ENCODE results near the gene ATP5PB.

- TF ChIP-seq ZFX (IDR thresholded peaks at IDR 0.05; ENCODE audit: borderline replicate concordance) = no peak
- TF ChIP-seq CTCF (IDR thresholded peaks at IDR 0.05) = no peak
These were observed 25.3 kb downstream of the ATP5PB start for GRCh38 chr1:111474521-111474920.

Measured in 22Rv1 (cell line).